Activated CD8-positive, alpha-beta T cell treated with anti-CD3 and anti-CD28 coated beads, Interleukin-2, amount 10 ng/mL, durations not matched to agents 7 days and 5 days (primary cell): ENCODE results near the gene SAFB2. TPM values are rescaled to one million over a fixed set of nuclear protein-coding genes. Genes with fewer than 3 reads are reported as not detected.

Experiments
- ATAC-seq: fragments of 150-1000 bp; cut with Tn5 transposase; one replicate; pipeline ENCODE4 v1.10.0; 2021; ENCODE audit warnings: moderate library complexity
- CTCF ChIA-PET: fragments of 350-600 bp; sonication (Branson Sonifier 250); formaldehyde crosslinking; loops from one replicate; lab custom pipeline; 2021; ENCODE audit warnings: antibody characterized with exemption; lab: Charles Lee
- POLR2A ChIA-PET: fragments of 350-600 bp; sonication (Branson Sonifier 250); formaldehyde crosslinking; loops from one replicate; lab custom pipeline; 2021; ENCODE audit warnings: antibody characterized with exemption; lab: Charles Lee
- DNase-seq: peaks from one replicate; pipeline ENCODE4 v3.0.0-alpha.2; 2020
- H3K27ac Mint-ChIP-seq: one replicate; pipeline ENCODE4 v1.8.0; 2021; ENCODE audit warnings: mild to moderate bottlenecking, mixed read lengths
- H3K27me3 Mint-ChIP-seq: one replicate; pipeline ENCODE4 v1.8.0; 2021; ENCODE audit warnings: low read depth, mixed read lengths
- H3K36me3 Mint-ChIP-seq: one replicate; pipeline ENCODE4 v1.8.0; 2021; ENCODE audit warnings: low read depth, mixed read lengths
- H3K4me1 Mint-ChIP-seq: one replicate; pipeline ENCODE4 v1.8.0; 2021; ENCODE audit warnings: low read depth, mixed read lengths
- H3K4me3 Mint-ChIP-seq: one replicate; pipeline ENCODE4 v1.8.0; 2021; ENCODE audit warnings: mild to moderate bottlenecking, mixed read lengths
- H3K9me3 Mint-ChIP-seq: one replicate; pipeline ENCODE4 v1.8.0; 2022; ENCODE audit warnings: mixed read lengths; ENCODE audit not compliant: insufficient read depth
- total RNA-seq, 2 experiments: library from RNA; stranded (reverse); gene quantifications; one replicate each; pipeline ENCODE4 v1.2.3, GENCODE V29; 2021

Gene SAFB2
- total RNA-seq, 2 experiments from 2014 or later = 84.2 to 96.6 TPM

- no peak overlapping the region for H3K27ac Mint-ChIP-seq
- DNase-seq (no peak), ATAC-seq (no peak)
- ChIA-PET POLR2A (no interaction called here), CTCF (interaction anchor here (1.2 kb wide), 1 partner anchor 10 kb away, joined by 3 read pairs; no protein-coding TSS in a partner anchor)
- H3K27me3 Mint-ChIP-seq = no peaks in the 10 kb centered on the region
- H3K4me1 Mint-ChIP-seq = no peaks in the 10 kb centered on the region
- H3K4me3 Mint-ChIP-seq = no peak overlapping the region
- H3K36me3 Mint-ChIP-seq = no peaks in the 10 kb centered on the region
- H3K9me3 Mint-ChIP-seq = peaks cover 4% of the 10 kb centered on the region
Measured at GRCh38 chr19:5557691-5558090, 64.9 kb downstream of the SAFB2 start.

- no peak for DNase-seq
- no peak for ATAC-seq
- no peak overlapping the region for H3K27ac Mint-ChIP-seq
- no peak overlapping the region for H3K4me3 Mint-ChIP-seq
- H3K36me3 Mint-ChIP-seq = no peaks in the 10 kb centered on the region
- no peaks in the 10 kb centered on the region for H3K9me3 Mint-ChIP-seq
- POLR2A ChIA-PET = no interaction called here
- no peaks in the 10 kb centered on the region for H3K4me1 Mint-ChIP-seq
- CTCF ChIA-PET = no interaction called here
- H3K27me3 Mint-ChIP-seq = no peaks in the 10 kb centered on the region
Measured at GRCh38 chr19:5554828-5555227, 67.7 kb downstream of the SAFB2 start.

- DNase-seq = no peak
- H3K36me3 Mint-ChIP-seq = no peaks in the 10 kb centered on the region
- no peaks in the 10 kb centered on the region for H3K9me3 Mint-ChIP-seq
- no peak for ATAC-seq
- POLR2A ChIA-PET = no interaction called here
- H3K4me1 Mint-ChIP-seq = no peaks in the 10 kb centered on the region
- H3K27ac Mint-ChIP-seq = no peak overlapping the region
- no peak overlapping the region for H3K4me3 Mint-ChIP-seq
- CTCF ChIA-PET = no interaction called here
- H3K27me3 Mint-ChIP-seq = no peaks in the 10 kb centered on the region
Measured at GRCh38 chr19:5553892-5554291, 68.7 kb downstream of the SAFB2 start.

- POLR2A ChIA-PET = no interaction called here
- no peaks in the 10 kb centered on the region for H3K27me3 Mint-ChIP-seq
- H3K36me3 Mint-ChIP-seq = no peaks in the 10 kb centered on the region
- DNase-seq (peak; percentile 47), ATAC-seq (peak; percentile 51)
- no peak overlapping the region for H3K27ac Mint-ChIP-seq
- CTCF ChIA-PET = interaction anchor here (0.6 to 2.2 kb wide), 12 partner anchors 9 to 143 kb away, joined by 3 to 11 read pairs (median 3); no protein-coding TSS in a partner anchor
- no peak overlapping the region for H3K4me3 Mint-ChIP-seq
- H3K4me1 Mint-ChIP-seq = peaks cover 2% of the 10 kb centered on the region
- no peaks in the 10 kb centered on the region for H3K9me3 Mint-ChIP-seq
Measured at GRCh38 chr19:5547881-5548280, 74.7 kb downstream of the SAFB2 start.

- ChIA-PET POLR2A (no interaction called here), CTCF (interaction anchor here (1.9 kb wide), 1 partner anchor 31 kb away, joined by 6 read pairs; no protein-coding TSS in a partner anchor)
- Mint-ChIP-seq H3K4me1 (peaks cover 2% of the 10 kb centered on the region), H3K9me3 (no peaks in the 10 kb centered on the region), H3K36me3 (no peaks in the 10 kb centered on the region), H3K4me3 (no peak overlapping the region), H3K27me3 (no peaks in the 10 kb centered on the region), H3K27ac (no peak overlapping the region)
- ATAC-seq (no peak), DNase-seq (no peak)
Measured at GRCh38 chr19:5545984-5546383, 76.6 kb downstream of the SAFB2 start.

- H3K27ac Mint-ChIP-seq = no peak overlapping the region
- no peak for DNase-seq
- no peaks in the 10 kb centered on the region for H3K36me3 Mint-ChIP-seq
- ATAC-seq = no peak
- no peak overlapping the region for H3K4me3 Mint-ChIP-seq
- ChIA-PET CTCF (no interaction called here), POLR2A (no interaction called here)
- no peaks in the 10 kb centered on the region for H3K27me3 Mint-ChIP-seq
- H3K4me1 Mint-ChIP-seq = peaks cover 2% of the 10 kb centered on the region
- no peaks in the 10 kb centered on the region for H3K9me3 Mint-ChIP-seq
Measured at GRCh38 chr19:5545051-5545450, 77.5 kb downstream of the SAFB2 start.

GRCh38 chr19:5542665-5543064 lies 79.9 kb downstream of the SAFB2 start:
- POLR2A ChIA-PET = no interaction called here
- CTCF ChIA-PET = no interaction called here
- H3K27ac Mint-ChIP-seq = no peak overlapping the region

GRCh38 chr19:5541456-5541855 lies 81.1 kb downstream of the SAFB2 start:
- Mint-ChIP-seq H3K9me3 (no peaks in the 10 kb centered on the region), H3K27me3 (peaks cover 2% of the 10 kb centered on the region), H3K27ac (no peak overlapping the region), H3K4me3 (no peak overlapping the region), H3K4me1 (no peaks in the 10 kb centered on the region), H3K36me3 (no peaks in the 10 kb centered on the region)
- ChIA-PET CTCF (no interaction called here), POLR2A (no interaction called here)
- no peak for ATAC-seq
- no peak for DNase-seq

More at GRCh38 chr19:5542665-5543064, 79.9 kb downstream of the SAFB2 start:
- ATAC-seq (no peak), DNase-seq (no peak)
- H3K4me1 Mint-ChIP-seq = no peaks in the 10 kb centered on the region
- H3K27me3 Mint-ChIP-seq = no peaks in the 10 kb centered on the region
- H3K9me3 Mint-ChIP-seq = no peaks in the 10 kb centered on the region
- H3K36me3 Mint-ChIP-seq = no peaks in the 10 kb centered on the region
- H3K4me3 Mint-ChIP-seq = no peak overlapping the region

GRCh38 chr19:5540208-5540607 lies 82.4 kb downstream of the SAFB2 start:
- peaks cover 5% of the 10 kb centered on the region for H3K9me3 Mint-ChIP-seq
- ATAC-seq (no peak), DNase-seq (no peak)
- peaks cover 7% of the 10 kb centered on the region for H3K27me3 Mint-ChIP-seq
- H3K27ac Mint-ChIP-seq = no peak overlapping the region
- H3K4me3 Mint-ChIP-seq = no peak overlapping the region
- H3K4me1 Mint-ChIP-seq = no peaks in the 10 kb centered on the region
- CTCF ChIA-PET = no interaction called here
- POLR2A ChIA-PET = no interaction called here
- peaks cover 5% of the 10 kb centered on the region for H3K36me3 Mint-ChIP-seq

- Mint-ChIP-seq H3K27me3 (peaks cover 7% of the 10 kb centered on the region), H3K4me3 (no peak overlapping the region), H3K27ac (no peak overlapping the region), H3K4me1 (no peaks in the 10 kb centered on the region), H3K36me3 (peaks cover 9% of the 10 kb centered on the region), H3K9me3 (peaks cover 16% of the 10 kb centered on the region)
- DNase-seq (no peak), ATAC-seq (no peak)
- ChIA-PET CTCF (no interaction called here), POLR2A (no interaction called here)
Measured at GRCh38 chr19:5537870-5538269, 84.7 kb downstream of the SAFB2 start.

Other genes starting within 250 kb of the SAFB2 start
- not detected for gene ZNRF4, start 167.4 kb downstream of the SAFB2 start, total RNA-seq
- gene TINCR, start 54.8 kb downstream of the SAFB2 start, total RNA-seq = under 1 TPM; 0.26 to 0.68 TPM
- gene SAFB, start 307 bp upstream of the SAFB2 start, total RNA-seq = 100 to 1,000 TPM; 116 to 134 TPM
- gene MICOS13, start 57.7 kb upstream of the SAFB2 start, total RNA-seq = 10 to 100 TPM; 53.1 to 55.1 TPM
- gene HSD11B1L, start 58.3 kb upstream of the SAFB2 start, total RNA-seq = 1 to 10 TPM; 2.0 to 2.1 TPM
- gene RPL36, start 67.5 kb upstream of the SAFB2 start, total RNA-seq = 100 to 1,000 TPM; 926 to 951 TPM
- 100 to 1,000 TPM; 114 to 129 TPM for gene LONP1, start 97.4 kb upstream of the SAFB2 start, total RNA-seq
- gene CATSPERD, start 97.9 kb upstream of the SAFB2 start, total RNA-seq = not detected
- 1 to 10 TPM; 5.7 to 6.0 TPM for gene PRR22, start 162.0 kb upstream of the SAFB2 start, total RNA-seq
- 10 to 100 TPM; 56.6 to 66.3 TPM for gene DUS3L, start 168.4 kb upstream of the SAFB2 start, total RNA-seq
- gene NRTN, start 182.3 kb upstream of the SAFB2 start, total RNA-seq = not detected
- gene FUT6, start 216.9 kb upstream of the SAFB2 start, total RNA-seq = under 1 TPM; 0.16 to 0.18 TPM
- not detected for gene FUT3, start 228.7 kb upstream of the SAFB2 start, total RNA-seq
- gene FUT5, start 247.8 kb upstream of the SAFB2 start, total RNA-seq = not detected